Mucosa of stomach (tissue), 1 donor: Measurements from ENCODE around the gene NLRX1.
"Not testable (repeated sequence)": the region's sequence is repeated elsewhere in the genome, so short reads cannot be mapped to it uniquely, and the experiment has no call there.

Source experiments
- H3K27me3 ChIP-seq: one replicate; pipeline ENCODE4 v1.7.0; 2013; ENCODE audit warnings: mild to moderate bottlenecking, low read length; ENCODE audit not compliant: control insufficient read depth, insufficient read depth
- H3K36me3 ChIP-seq: one replicate; pipeline ENCODE4 v1.7.0; 2013; ENCODE audit warnings: low read length; ENCODE audit not compliant: control insufficient read depth, insufficient read depth
- H3K4me1 ChIP-seq: one replicate; pipeline ENCODE4 v1.7.0; 2013; ENCODE audit warnings: mild to moderate bottlenecking, low read length; ENCODE audit not compliant: control insufficient read depth, insufficient read depth
- H3K4me3 ChIP-seq: one replicate; pipeline ENCODE4 v1.7.0; 2013; ENCODE audit warnings: low read length
- H3K9ac ChIP-seq: one replicate; pipeline ENCODE4 v1.7.0; 2013; ENCODE audit warnings: mild to moderate bottlenecking, low read length, moderate library complexity
- H3K9me3 ChIP-seq: one replicate; pipeline ENCODE4 v1.7.0; 2013; ENCODE audit warnings: mild to moderate bottlenecking, low read length, moderate library complexity; ENCODE audit not compliant: control insufficient read depth
- donor health status: Pancreatic carcinoma.

Gene NLRX1

GRCh38 chr11:119179342-119179741 is 10.8 kb downstream of the NLRX1 start:
- no peaks in the 10 kb centered on the region for H3K27me3 ChIP-seq
- H3K4me3 ChIP-seq: no peak overlapping the region
- H3K9me3 ChIP-seq: no peaks in the 10 kb centered on the region
- H3K9ac ChIP-seq: no peak overlapping the region
- peaks cover 5% of the 10 kb centered on the region for H3K36me3 ChIP-seq
- H3K4me1 ChIP-seq: no peaks in the 10 kb centered on the region

GRCh38 chr11:119179983-119180382 is 11.5 kb downstream of the NLRX1 start:
- Histone ChIP-seq H3K27me3 (no peaks in the 10 kb centered on the region), H3K9ac (no peak overlapping the region), H3K36me3 (peaks cover 5% of the 10 kb centered on the region), H3K9me3 (no peaks in the 10 kb centered on the region), H3K4me1 (no peaks in the 10 kb centered on the region), H3K4me3 (no peak overlapping the region)

- Histone ChIP-seq H3K36me3 (peaks cover 5% of the 10 kb centered on the region), H3K9me3 (no peaks in the 10 kb centered on the region), H3K27me3 (no peaks in the 10 kb centered on the region), H3K4me3 (no peak overlapping the region), H3K9ac (no peak overlapping the region), H3K4me1 (peaks cover 8% of the 10 kb centered on the region)
Measured at GRCh38 chr11:119180729-119181676, 12.5 kb downstream of the NLRX1 start.

GRCh38 chr11:119181677-119182412 is 13.3 kb downstream of the NLRX1 start:
- Histone ChIP-seq H3K27me3 (no peaks in the 10 kb centered on the region), H3K36me3 (peaks cover 5% of the 10 kb centered on the region), H3K4me1 (peaks cover 16% of the 10 kb centered on the region), H3K9me3 (no peaks in the 10 kb centered on the region), H3K9ac (no peak overlapping the region), H3K4me3 (no peak overlapping the region)

- not testable (repeated sequence) for H3K9ac ChIP-seq, H3K36me3 ChIP-seq, H3K4me3 ChIP-seq, H3K27me3 ChIP-seq, H3K9me3 ChIP-seq
- H3K4me1 ChIP-seq: peaks cover 33% of the 10 kb centered on the region
Measured at GRCh38 chr11:119184399-119184798, 15.9 kb downstream of the NLRX1 start.

GRCh38 chr11:119185981-119186634 is 17.6 kb downstream of the NLRX1 start:
- peak overlapping the region; percentile 42 for H3K9ac ChIP-seq
- H3K4me3 ChIP-seq: peak overlapping the region; percentile 50
- no peaks in the 10 kb centered on the region for H3K27me3 ChIP-seq
- no peaks in the 10 kb centered on the region for H3K9me3 ChIP-seq
- H3K36me3 ChIP-seq: no peaks in the 10 kb centered on the region
- H3K4me1 ChIP-seq: peaks cover 38% of the 10 kb centered on the region

GRCh38 chr11:119187123-119187892 is 18.8 kb downstream of the NLRX1 start:
- no peaks in the 10 kb centered on the region for H3K36me3 ChIP-seq
- H3K4me3 ChIP-seq: no peak overlapping the region
- H3K9me3 ChIP-seq: no peaks in the 10 kb centered on the region
- H3K4me1 ChIP-seq: peaks cover 38% of the 10 kb centered on the region
- no peak overlapping the region for H3K9ac ChIP-seq
- no peaks in the 10 kb centered on the region for H3K27me3 ChIP-seq

- Histone ChIP-seq H3K27me3 (no peaks in the 10 kb centered on the region), H3K9ac (no peak overlapping the region), H3K4me3 (no peak overlapping the region), H3K36me3 (no peaks in the 10 kb centered on the region), H3K9me3 (no peaks in the 10 kb centered on the region), H3K4me1 (peaks cover 38% of the 10 kb centered on the region)
Measured at GRCh38 chr11:119188067-119188466, 19.5 kb downstream of the NLRX1 start.

GRCh38 chr11:119188887-119189286 is 20.4 kb downstream of the NLRX1 start:
- peaks cover 38% of the 10 kb centered on the region for H3K4me1 ChIP-seq
- H3K9me3 ChIP-seq: no peaks in the 10 kb centered on the region
- H3K4me3 ChIP-seq: no peak overlapping the region
- H3K9ac ChIP-seq: no peak overlapping the region
- no peaks in the 10 kb centered on the region for H3K36me3 ChIP-seq
- no peaks in the 10 kb centered on the region for H3K27me3 ChIP-seq

GRCh38 chr11:119189393-119189792 is 20.9 kb downstream of the NLRX1 start:
- Histone ChIP-seq H3K27me3 (no peaks in the 10 kb centered on the region), H3K4me3 (no peak overlapping the region), H3K4me1 (peaks cover 38% of the 10 kb centered on the region), H3K9me3 (no peaks in the 10 kb centered on the region), H3K9ac (no peak overlapping the region), H3K36me3 (no peaks in the 10 kb centered on the region)

- Histone ChIP-seq H3K9me3 (no peaks in the 10 kb centered on the region), H3K4me3 (no peak overlapping the region), H3K9ac (no peak overlapping the region), H3K36me3 (no peaks in the 10 kb centered on the region), H3K27me3 (no peaks in the 10 kb centered on the region), H3K4me1 (peaks cover 40% of the 10 kb centered on the region)
Measured at GRCh38 chr11:119190531-119190930, 22.0 kb downstream of the NLRX1 start.
